HG03108 (cell line): ENCODE data around the gene BAG5.
A peak's percentile ranks its signal among the peaks of the same experiment; 100 is the strongest.
"Not testable (repeated sequence)": the region's sequence is repeated elsewhere in the genome, so short reads cannot be mapped to it uniquely, and the experiment has no call there.

ENCODE experiments used
- ATAC-seq: cut with Tn5 transposase; IDR thresholded peaks from one replicate; pipeline ENCODE4 v1.9.1; 2021; ENCODE audit warnings: moderate library complexity; ENCODE audit not compliant: unreplicated experiment

Gene BAG5

GRCh38 chr14:103525430-103526246, 36.8 kb downstream of the BAG5 start:
- not testable (repeated sequence) for ATAC-seq

GRCh38 chr14:103524002-103524935, 38.2 kb downstream of the BAG5 start:
- ATAC-seq, result no peak

- no peak for ATAC-seq
Measured at GRCh38 chr14:103523575-103523954, 38.9 kb downstream of the BAG5 start.

GRCh38 chr14:103522649-103523574, 39.5 kb downstream of the BAG5 start, which contains the start of gene CKB:
Gene CKB, minus strand, starts transcription at chr14:103522830. Its CDS starts 337 bp downstream, at chr14:103522493.
- ATAC-seq, result no peak

- ATAC-seq, result no peak
Measured at GRCh38 chr14:103521951-103522563, 40.4 kb downstream of the BAG5 start.

GRCh38 chr14:103521438-103521950, 41.0 kb downstream of the BAG5 start:
- no peak for ATAC-seq

- peak; percentile 40 for ATAC-seq
Measured at GRCh38 chr14:103520657-103521437, 41.6 kb downstream of the BAG5 start.

GRCh38 chr14:103520269-103520656, 42.2 kb downstream of the BAG5 start:
- ATAC-seq, result no peak

GRCh38 chr14:103519837-103520212, 42.6 kb downstream of the BAG5 start:
- no peak for ATAC-seq

GRCh38 chr14:103519043-103519836, 43.2 kb downstream of the BAG5 start:
- ATAC-seq, result no peak

GRCh38 chr14:103518422-103519042, 43.9 kb downstream of the BAG5 start:
- ATAC-seq, result no peak

GRCh38 chr14:103517721-103518421, 44.6 kb downstream of the BAG5 start:
- no peak for ATAC-seq

- ATAC-seq, result no peak
Measured at GRCh38 chr14:103517174-103517566, 45.3 kb downstream of the BAG5 start.

- no peak for ATAC-seq
Measured at GRCh38 chr14:103516426-103517173, 45.9 kb downstream of the BAG5 start.

- no peak for ATAC-seq
Measured at GRCh38 chr14:103514596-103515421, 47.6 kb downstream of the BAG5 start.
